Motor neuron (in vitro differentiated cells): ENCODE measurements around the gene NFIB. TPM values are rescaled to one million over a fixed set of nuclear protein-coding genes. Genes with fewer than 3 reads are reported as not detected.
A peak's percentile ranks its signal among the peaks of the same experiment; 100 is the strongest.

ENCODE experiments used
- ATAC-seq, 8 experiments: fragments of 200-7000 bp; cut with Tn5 transposase; replicated peaks in 6 of 8; 2 replicates each; pipeline ENCODE4 v1.8.0; 2021; ENCODE audit warnings: mild to moderate bottlenecking in 8 of 8, moderate library complexity in 8 of 8
- H3K27ac ChIP-seq, 2 donors: fragments of 250-450 bp; sonication (Bioruptor Pico); 2 replicates each; pipeline ENCODE4 v1.9.0; 2021; ENCODE audit warnings: antibody characterized with exemption in 2 of 2, mild to moderate bottlenecking in 2 of 2, moderate library complexity in 1 of 2
- H3K4me1 ChIP-seq, 2 donors: fragments of 250-450 bp; sonication (Bioruptor Pico); replicated peaks in 1 of 2; 2 replicates each; pipeline ENCODE4 v1.6.1; 2021; ENCODE audit warnings: antibody characterized with exemption in 2 of 2, mild to moderate bottlenecking in 2 of 2, moderate library complexity in 1 of 2
- H3K4me3 ChIP-seq, 5 donors: fragments of 250-450 bp; sonication (Bioruptor Pico); 2 replicates each; pipeline ENCODE4 v1.9.0; 2021; ENCODE audit warnings: antibody characterized with exemption in 5 of 5, mild to moderate bottlenecking in 5 of 5, moderate library complexity in 4 of 5
- WGBS, 10 experiments: fragments of 450-650 bp; shearing (Covaris generic); methylation state at CpG; one replicate each; pipeline ENCODE4 v1.0.0; 2022; 5-methylcytosine and 5-hydroxymethylcytosine counted together
- in situ Hi-C, 9 experiments: fragments of 400-800 bp; cut with MboI; loops; one replicate each; pipeline ENCODE4 v1.15.0; 2021; ENCODE audit warnings: low sequenced_read_pairs in 9 of 9, low pct_unique_long_range_greater_than_20kb in 2 of 9; ENCODE audit not compliant: unreplicated experiment in 9 of 9
- total RNA-seq, 8 experiments: library from RNA; unstranded; fragments of 300-600 nt; gene quantifications; 2 replicates each; pipeline versions ENCODE4 v1.2.3 to v1.2.4, GENCODE V29; 2022

NFIB gene
- total RNA-seq, 8 experiments from 2014 or later: 0.67 to 112 (median 13.0) TPM

DNA sequence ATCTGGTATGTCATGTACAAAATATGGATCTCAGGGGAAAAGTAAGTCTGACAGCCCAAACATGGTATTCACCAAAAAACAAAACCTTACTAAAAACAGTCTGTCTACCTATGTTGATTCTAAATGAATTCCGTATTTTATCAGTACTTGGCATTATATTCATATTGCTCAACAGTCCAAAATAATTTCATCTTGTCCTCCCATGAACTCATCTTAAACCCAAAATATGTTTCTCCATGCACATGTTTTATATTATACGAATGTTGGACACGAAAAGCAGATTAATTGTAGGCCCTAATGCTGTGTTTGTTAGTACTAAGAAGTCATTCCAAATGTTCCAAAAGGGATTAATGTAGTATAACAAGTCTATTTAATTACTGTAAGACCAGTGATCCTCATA lies 20.1 kb downstream of the NFIB start:
- 50 to 100% (median 90%) methylated on average over 1 to 3 of the region's 3 CpGs; no CpG with 5 or more reads in 1 of the 10 experiments for WGBS, 10 experiments
- Histone ChIP-seq H3K4me3 (no peak overlapping the region), H3K27ac (no peak overlapping the region), H3K4me1 (peaks cover 5 to 7% of the 10 kb centered on the region in 2 donors)
- ATAC-seq: no peak
- in situ Hi-C loops: no loop called here

DNA sequence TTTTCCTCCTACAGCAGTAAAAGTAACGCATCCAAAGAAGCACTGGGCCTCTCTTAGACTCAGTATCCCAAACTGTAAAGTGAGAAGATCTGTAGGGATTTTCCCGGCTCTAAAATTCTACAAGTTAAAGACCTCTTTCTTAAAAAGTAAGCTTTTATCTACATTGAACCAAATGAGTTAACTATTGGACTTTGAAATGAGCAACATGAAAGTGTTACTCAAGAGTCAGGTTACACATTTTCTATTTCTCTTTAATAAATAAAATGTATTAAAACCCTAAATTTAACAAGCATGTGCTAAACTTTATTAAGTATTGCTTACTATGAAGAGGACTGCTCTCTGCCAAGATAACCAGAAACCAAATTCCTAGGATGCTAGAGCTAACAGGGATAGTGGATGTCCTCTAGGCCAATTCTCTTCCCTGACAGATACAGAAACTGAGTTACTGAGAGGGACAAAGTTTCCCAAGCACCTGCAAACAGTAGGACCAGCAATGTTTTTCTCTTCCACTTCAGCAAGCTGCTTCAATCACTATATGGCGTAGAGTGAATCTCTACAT lies 21.7 kb downstream of the NFIB start:
- Histone ChIP-seq H3K4me3 (no peak overlapping the region), H3K4me1 (no peaks in the 10 kb centered on the region), H3K27ac (no peak overlapping the region)
- in situ Hi-C loops: no loop called here
- no peak for ATAC-seq
- 33 to 97% (median 64%) methylated on average over 3 of the region's 3 CpGs; no CpG with 5 or more reads in 1 of the 10 experiments for WGBS, 10 experiments

DNA sequence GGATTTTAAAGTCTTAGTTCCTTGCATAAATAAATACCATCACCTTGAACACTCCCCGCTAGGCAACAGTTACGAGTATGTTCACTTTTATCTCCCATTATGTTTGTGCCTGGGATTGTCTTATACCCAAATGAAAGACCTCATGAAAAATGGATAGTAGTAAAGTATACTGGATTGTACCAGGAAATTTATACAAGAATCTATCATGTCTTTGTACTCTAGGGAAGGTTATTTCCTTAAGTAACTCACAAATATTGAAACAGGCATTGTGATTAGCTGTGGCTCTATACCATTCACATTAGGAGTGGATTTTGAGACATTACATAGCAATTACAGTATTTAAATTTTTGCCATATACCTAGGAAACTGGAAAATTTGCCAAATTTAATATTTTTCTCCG lies 24.0 kb downstream of the NFIB start:
- ATAC-seq: peak in 2 of 8 experiments; percentile 7 to 97
- no peak overlapping the region for H3K27ac ChIP-seq
- in situ Hi-C loops: no loop called here
- 56 to 100% (median 76%) methylated on average over 2 to 3 of the region's 3 CpGs; no CpG with 5 or more reads in 2 of the 10 experiments for WGBS, 10 experiments
- H3K4me3 ChIP-seq: no peak overlapping the region
- H3K4me1 ChIP-seq: no peaks in the 10 kb centered on the region

DNA sequence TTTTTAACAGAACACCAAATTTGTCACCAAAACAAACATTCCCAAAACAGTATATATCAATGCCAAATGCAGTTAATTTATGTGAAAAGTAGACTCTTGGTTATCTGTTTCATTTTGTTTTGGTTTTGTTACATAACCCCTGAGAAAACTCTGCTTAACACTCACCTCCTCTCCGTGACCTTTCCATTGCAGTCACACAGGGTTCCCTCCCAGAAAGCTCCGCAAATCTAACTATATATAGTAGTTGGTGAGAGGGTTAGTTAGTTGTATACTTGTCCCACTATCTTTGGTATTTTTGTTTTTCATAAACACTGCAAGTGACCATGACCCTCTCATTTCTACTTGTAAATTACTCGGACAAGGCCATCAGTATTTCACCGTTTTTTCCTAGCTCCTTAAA lies 25.5 kb downstream of the NFIB start:
- H3K4me3 ChIP-seq: no peak overlapping the region
- in situ Hi-C loops: no loop called here
- no peak overlapping the region for H3K27ac ChIP-seq
- 70 to 100% (median 96%) methylated on average over 2 to 4 of the region's 4 CpGs for WGBS, 10 experiments
- ATAC-seq: no peak
- peaks cover 0 to 2% of the 10 kb centered on the region in 2 donors for H3K4me1 ChIP-seq

DNA sequence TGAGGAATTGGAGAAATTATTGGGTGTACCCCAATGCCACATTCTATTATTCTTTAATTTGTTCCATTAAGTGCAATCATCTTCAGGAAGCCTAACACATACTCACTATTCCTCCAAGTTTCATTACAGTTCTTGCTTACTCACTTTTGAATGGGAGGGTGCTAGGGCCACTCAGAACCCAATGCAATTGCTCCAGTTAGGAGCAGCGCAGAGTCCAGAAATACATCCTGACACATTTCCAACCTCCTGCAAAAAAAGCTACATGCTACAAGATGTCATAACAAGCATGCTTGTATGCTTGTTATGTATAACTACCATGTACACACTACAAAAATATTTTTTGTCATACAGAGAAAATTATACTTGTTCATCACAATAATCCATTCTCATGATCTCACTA lies 27.8 kb downstream of the NFIB start:
- ATAC-seq: no peak
- WGBS, 10 experiments: 86 to 100% (median 100%) methylated on average over 1 of the region's 1 CpG; no CpG with 5 or more reads in 3 of the 10 experiments

DNA sequence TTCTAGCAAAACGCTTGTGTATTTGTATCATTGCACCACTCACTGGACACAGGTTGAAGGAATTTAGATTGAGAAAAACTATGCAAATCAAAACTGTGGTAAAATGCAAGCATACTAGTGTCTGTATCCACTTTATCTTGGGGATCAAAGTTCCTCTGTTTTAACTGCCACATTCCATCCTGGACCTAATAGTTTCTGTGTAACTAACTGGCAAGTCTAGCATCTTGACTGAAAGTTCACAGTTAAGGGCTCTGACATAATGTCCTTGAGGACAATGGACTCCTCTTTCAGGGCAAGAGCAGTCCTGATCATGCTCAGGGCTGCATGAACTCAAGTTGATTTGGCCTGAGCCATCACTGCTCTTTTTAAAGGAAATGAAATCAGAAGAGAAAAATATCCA lies 30.7 kb downstream of the NFIB start:
- H3K27ac ChIP-seq: no peak overlapping the region
- 0 to 100% (median 90%) methylated on average over 1 of the region's 1 CpG; no CpG with 5 or more reads in 4 of the 10 experiments for WGBS, 10 experiments
- peaks cover 0 to 3% of the 10 kb centered on the region in 2 donors for H3K4me1 ChIP-seq
- peak in 2 of 8 experiments; percentile 37 to 73 for ATAC-seq
- in situ Hi-C loops: no loop called here
- H3K4me3 ChIP-seq: no peak overlapping the region

More for the DNA sequence above, 27.8 kb downstream of the NFIB start:
- in situ Hi-C loops: no loop called here
- Histone ChIP-seq H3K4me3 (no peak overlapping the region), H3K27ac (no peak overlapping the region), H3K4me1 (peaks cover 0 to 3% of the 10 kb centered on the region in 2 donors)

DNA sequence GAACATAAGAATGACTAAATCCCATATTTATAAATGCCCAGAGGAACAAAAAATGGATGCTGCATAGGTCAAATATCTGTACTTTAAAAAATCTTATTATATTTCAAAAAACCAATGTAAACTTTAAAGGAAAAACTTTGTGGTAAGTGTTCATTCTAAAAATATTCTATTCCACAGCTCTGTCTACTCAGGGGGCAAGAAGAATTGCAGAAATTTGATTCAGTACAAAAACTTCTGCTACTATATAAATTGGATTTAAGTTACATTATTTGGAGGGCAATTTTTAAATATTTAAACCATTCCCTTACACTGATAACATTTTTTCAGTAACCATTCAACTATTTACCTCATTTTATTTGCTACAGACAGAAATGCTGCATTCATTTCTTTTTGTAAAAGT lies 32.1 kb downstream of the NFIB start:
- in situ Hi-C loops: no loop called here
- Histone ChIP-seq H3K4me3 (no peak overlapping the region), H3K27ac (no peak overlapping the region), H3K4me1 (peaks cover 0 to 6% of the 10 kb centered on the region in 2 donors)
- no peak for ATAC-seq

DNA sequence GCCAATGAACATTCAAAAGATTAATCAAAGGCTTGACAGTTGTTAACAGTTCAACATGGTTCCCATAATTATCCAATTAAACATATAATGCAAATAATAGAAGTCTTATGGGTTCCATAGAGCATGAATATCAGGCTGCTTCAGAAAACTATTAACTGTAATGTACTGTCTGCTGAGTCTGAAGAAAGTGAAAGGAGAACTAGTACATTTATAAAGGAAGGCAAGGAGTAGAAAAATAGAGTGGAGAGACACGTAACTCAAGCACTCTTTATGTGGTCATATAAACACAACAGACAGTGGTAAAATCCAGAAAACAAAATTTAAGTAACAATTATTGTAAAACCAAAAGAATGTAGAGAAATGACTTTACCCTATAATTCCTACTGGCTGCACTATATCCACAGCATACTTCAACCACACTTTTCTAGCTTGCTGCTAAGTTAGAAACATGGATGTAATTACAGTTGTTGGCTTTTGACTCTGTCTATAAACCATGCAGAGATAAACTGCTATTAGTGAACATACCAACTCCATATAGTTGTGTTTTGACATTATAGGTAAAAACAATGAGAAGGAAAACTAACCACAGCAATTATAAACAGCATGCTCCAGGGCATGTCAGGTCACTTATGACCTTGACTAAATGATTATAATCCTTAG lies 32.7 kb downstream of the NFIB start:
- Histone ChIP-seq H3K4me1 (peaks cover 0 to 6% of the 10 kb centered on the region in 2 donors), H3K27ac (no peak overlapping the region), H3K4me3 (no peak overlapping the region)
- WGBS, 10 experiments: 36 to 100% (median 77%) methylated on average over 1 of the region's 1 CpG; no CpG with 5 or more reads in 2 of the 10 experiments
- in situ Hi-C loops: no loop called here
- ATAC-seq: no peak

DNA sequence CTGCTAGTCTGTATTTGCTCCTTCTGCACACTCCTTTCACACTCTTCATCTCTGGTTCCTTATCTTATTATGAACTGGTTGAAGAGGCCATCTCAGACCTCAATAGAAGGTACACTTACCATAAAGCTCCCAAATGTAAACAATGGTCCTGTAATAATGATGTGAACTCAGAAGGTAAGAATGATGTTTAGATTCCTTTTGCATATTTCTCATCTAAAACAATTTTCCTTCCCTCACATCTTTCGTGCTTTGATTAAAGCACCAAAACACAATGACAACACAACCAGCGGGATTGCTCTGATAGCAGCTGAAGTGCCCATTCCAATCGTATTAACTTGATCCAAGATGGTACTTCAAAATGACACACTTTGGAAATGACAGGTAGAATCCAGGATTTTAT lies 34.3 kb downstream of the NFIB start:
- 83 to 100% (median 94%) methylated on average over 1 to 3 of the region's 3 CpGs; no CpG with 5 or more reads in 3 of the 10 experiments for WGBS, 10 experiments
- in situ Hi-C loops: no loop called here
- ATAC-seq: no peak
- Histone ChIP-seq H3K27ac (no peak overlapping the region), H3K4me3 (no peak overlapping the region), H3K4me1 (peaks cover 6 to 13% of the 10 kb centered on the region in 2 donors)

DNA sequence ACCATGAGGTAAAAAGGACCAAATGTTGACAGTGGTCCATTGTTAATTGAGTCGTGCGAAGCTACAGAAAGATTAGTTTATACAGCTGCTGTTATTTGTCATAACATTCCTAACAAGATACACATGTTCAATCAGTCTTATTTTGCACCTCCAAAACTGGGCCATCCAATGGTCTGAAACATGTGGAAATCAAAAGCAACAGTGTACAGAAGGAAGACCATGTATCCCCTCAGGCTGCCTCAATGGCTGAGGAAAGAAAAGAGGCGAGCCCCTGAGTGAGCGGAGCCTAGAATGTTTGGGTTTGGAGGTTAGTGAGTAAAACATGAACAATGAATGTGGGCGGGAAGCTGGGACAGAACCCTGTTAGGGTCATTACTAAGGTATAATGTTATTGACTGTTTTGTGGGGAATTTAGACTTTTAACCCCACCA lies 35.6 kb downstream of the NFIB start:
- in situ Hi-C loops: no loop called here
- no peak for ATAC-seq
- peaks cover 18 to 19% of the 10 kb centered on the region in 2 donors for H3K4me1 ChIP-seq

DNA sequence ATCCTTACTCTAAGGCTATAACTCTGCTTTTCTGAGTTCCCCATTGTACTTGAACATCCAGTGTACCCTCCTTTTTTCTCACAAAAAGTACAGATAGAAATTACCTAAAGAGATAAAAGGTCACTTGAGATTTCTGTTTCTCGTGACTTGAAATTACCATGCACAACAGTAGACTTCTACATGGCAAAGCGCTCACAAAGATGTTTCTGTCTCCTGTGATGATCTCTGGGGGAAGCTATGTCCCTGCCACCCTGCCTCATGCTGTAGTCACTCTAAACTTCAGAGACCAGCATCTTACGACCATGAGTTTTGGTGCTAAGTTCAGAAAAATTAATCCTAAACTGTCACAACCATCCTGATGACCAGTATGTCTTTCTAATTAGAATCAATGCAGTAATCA lies 36.2 kb downstream of the NFIB start:
- H3K4me1 ChIP-seq: peaks cover 24% of the 10 kb centered on the region in 2 donors
- no peak for ATAC-seq
- in situ Hi-C loops: no loop called here
- no peak overlapping the region for H3K4me3 ChIP-seq
- WGBS, 10 experiments: 60 to 100% (median 100%) methylated on average over 1 to 3 of the region's 3 CpGs
- no peak overlapping the region for H3K27ac ChIP-seq

More for the DNA sequence above, 35.6 kb downstream of the NFIB start:
- 29 to 100% (median 88%) methylated on average over 2 to 4 of the region's 5 CpGs; no CpG with 5 or more reads in 1 of the 10 experiments for WGBS, 10 experiments
- Histone ChIP-seq H3K4me3 (no peak overlapping the region), H3K27ac (no peak overlapping the region)

DNA sequence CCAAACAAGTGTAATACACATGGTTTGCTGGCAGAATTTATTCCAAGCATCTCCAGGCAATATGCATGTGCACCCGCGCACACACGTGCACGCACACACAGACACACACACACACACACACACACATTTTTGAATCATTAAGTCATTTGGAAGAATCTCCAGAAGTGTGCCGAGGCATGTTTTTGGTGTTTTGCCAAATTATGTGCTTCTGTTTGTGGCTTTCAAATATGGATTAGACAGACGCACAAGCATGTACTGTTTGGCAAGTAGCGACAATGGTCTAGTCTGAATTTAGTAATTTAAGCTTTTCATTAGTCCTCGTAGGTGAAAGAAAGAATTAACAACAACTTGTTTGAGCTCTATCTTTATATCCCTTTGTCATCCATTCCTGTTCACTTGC lies 36.7 kb downstream of the NFIB start:
- Histone ChIP-seq H3K4me1 (peaks cover 29% of the 10 kb centered on the region in 2 donors), H3K4me3 (no peak overlapping the region), H3K27ac (no peak overlapping the region)
- in situ Hi-C loops: no loop called here
- WGBS, 10 experiments: 0 to 100% (median 72%) methylated on average over 1 to 8 of the region's 8 CpGs; no CpG with 5 or more reads in 2 of the 10 experiments
- peak in 2 of 8 experiments; percentile 33 to 54 for ATAC-seq

DNA sequence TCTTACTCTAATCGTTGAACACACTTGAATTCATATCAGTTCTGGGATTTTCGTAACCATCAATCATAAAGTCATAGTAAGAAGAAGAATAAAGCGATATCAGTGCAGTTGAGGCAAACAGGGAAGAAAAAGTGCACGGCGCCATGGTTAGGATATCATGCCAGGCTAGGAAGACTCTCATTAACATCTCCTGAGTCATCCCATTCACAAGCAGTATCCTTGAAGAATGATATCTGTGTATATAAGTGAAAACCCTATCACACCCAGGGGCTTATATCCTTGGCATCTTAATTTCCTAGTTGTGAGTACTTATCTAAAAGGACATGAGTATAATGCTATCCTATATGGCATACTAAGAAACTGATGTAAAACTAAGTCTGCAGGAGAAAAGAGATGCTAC lies 38.6 kb downstream of the NFIB start:
- ATAC-seq: no peak
- H3K4me1 ChIP-seq: peaks cover 43 to 44% of the 10 kb centered on the region in 2 donors
- no peak overlapping the region for H3K4me3 ChIP-seq
- 70 to 100% (median 94%) methylated on average over 2 to 5 of the region's 5 CpGs; no CpG with 5 or more reads in 1 of the 10 experiments for WGBS, 10 experiments
- in situ Hi-C loops: no loop called here
- H3K27ac ChIP-seq: no peak overlapping the region
